Spleen (tissue), 11 donors: ENCODE measurements around the gene ABHD1. TPM values are rescaled to one million over a fixed set of nuclear protein-coding genes. Genes with fewer than 3 reads are reported as not detected.

Source experiments
- DNase-seq: peaks from one replicate; pipeline ENCODE4 v3.0.0-alpha.2; 2020
- H3K27ac ChIP-seq, 8 donors: fragments of 200-600 bp; sonication (generic) in 7 of 8; 1 replicate in 4 of 8; 2 replicates in 4 of 8; pipeline versions ENCODE4 v1.5.0 to v1.8.0; 2016 to 2021; ENCODE audit warnings: inconsistent platforms in 4 of 8, mild to moderate bottlenecking in 4 of 8, moderate library complexity in 1 of 8
- H3K27me3 ChIP-seq, 7 donors: fragments of 200-600 bp; sonication (generic) in 6 of 7; replicated peaks in 1 of 7; 1 replicate in 4 of 7; 2 replicates in 3 of 7; pipeline versions ENCODE4 v1.5.0 to v1.8.0; 2016 to 2021; ENCODE audit warnings: inconsistent platforms in 3 of 7, mild to moderate bottlenecking in 1 of 7
- H3K36me3 ChIP-seq, 6 donors: fragments of 200-600 bp; sonication (generic) in 5 of 6; 1 replicate in 4 of 6; 2 replicates in 2 of 6; pipeline versions ENCODE4 v1.5.0 to v1.8.0; 2016 to 2021; ENCODE audit warnings: inconsistent platforms in 2 of 6
- H3K4me1 ChIP-seq, 6 donors: fragments of 200-600 bp; sonication (generic) in 5 of 6; 1 replicate in 3 of 6; 2 replicates in 3 of 6; pipeline versions ENCODE4 v1.5.0 to v1.8.0; 2016 to 2021; ENCODE audit warnings: inconsistent platforms in 3 of 6
- H3K4me3 ChIP-seq, 8 donors: fragments of 200-600 bp; sonication (generic) in 7 of 8; 1 replicate in 4 of 8; 2 replicates in 4 of 8; pipeline versions ENCODE4 v1.5.0 to v1.8.0; 2016 to 2021; ENCODE audit warnings: inconsistent platforms in 4 of 8, mild to moderate bottlenecking in 4 of 8, moderate library complexity in 2 of 8
- H3K9me3 ChIP-seq, 8 donors: fragments of 200-600 bp; sonication (generic) in 7 of 8; 1 replicate in 4 of 8; 2 replicates in 4 of 8; pipeline versions ENCODE4 v1.5.0 to v1.8.0; 2016 to 2021; ENCODE audit warnings: inconsistent platforms in 4 of 8
- CTCF ChIP-seq, 11 experiments: fragments of 200-600 bp in 7 of 11; fragments of 450-650 bp in 4 of 11; sonication (generic) in 4 of 11; IDR thresholded peaks in 8 of 11; conservative IDR thresholded peaks in 3 of 11; 1 replicate in 7 of 11; 2 replicates in 4 of 11; pipeline versions ENCODE4 v1.4.0 to v1.8.0; 2016 to 2021; ENCODE audit warnings: antibody characterized with exemption in 11 of 11, inconsistent platforms in 4 of 11, mild to moderate bottlenecking in 1 of 11
- POLR2A ChIP-seq, 3 donors: fragments of 450-650 bp; IDR thresholded peaks; one replicate each; pipeline ENCODE4 v1.5.1; 2017; ENCODE audit warnings: antibody characterized with exemption in 3 of 3, mild to moderate bottlenecking in 1 of 3
- POLR2AphosphoS5 ChIP-seq, 3 donors: sonication (generic); formaldehyde crosslinking; IDR thresholded peaks; one replicate each; pipeline ENCODE4 v1.5.1; 2017; ENCODE audit warnings: antibody characterized with exemption in 3 of 3
- WGBS, 5 donors: extraction: QIAGEN DNeasy Blood & Tissue Kit in 3 of 5; methylation state at CpG; one replicate each; pipeline versions ENCODE4 v1.1.5 to v1.1.7; 2013 to 2018; 5-methylcytosine and 5-hydroxymethylcytosine counted together
- intact Hi-C: fragments of 100-400 bp; cut with DNase I; formaldehyde crosslinking; loops from one replicate; pipeline ENCODE4 v1.15.0; 2023; ENCODE audit warnings: low total_unique reads
- polyA plus RNA-seq, 3 donors: library from polyadenylated mRNA; stranded (reverse); fragments of 200-250 nt; gene quantifications; one replicate each; pipeline ENCODE4 v1.2.1, GENCODE V29; 2013
- total RNA-seq, 7 donors: library from RNA; depleted of rRNA in 3 of 7; stranded (reverse); fragments of >200 nt in 3 of 7; fragmentation: NEBNext Ultra II Directional in 4 of 7; extraction: Animal tissue kit (Norgen Biotek cat#: 25700) in 4 of 7; gene quantifications; one replicate each; pipeline versions ENCODE4 v1.1.0 to v1.2.1, GENCODE V29; 2016 to 2021
- donor health status: healthy with polysubstance abuse.
- donor health status: DM: no; HTN: no; CAD: no; lungs with moderate emphysema.
- donor health status: DM: no; HTN: no; CAD: no.
- donor health status: Bipolar disorder and iron deficiency.
- donor health status: healthy.
- donor health status: DM: no; HTN: no; CAD: no.
- donor health status: DM: yes; HTN: yes; CAD: no.

The ABHD1 gene
- total and polyA plus RNA-seq, 10 donors = 0.38 to 1.6 (median 0.66) TPM; not detected in 1

DNA sequence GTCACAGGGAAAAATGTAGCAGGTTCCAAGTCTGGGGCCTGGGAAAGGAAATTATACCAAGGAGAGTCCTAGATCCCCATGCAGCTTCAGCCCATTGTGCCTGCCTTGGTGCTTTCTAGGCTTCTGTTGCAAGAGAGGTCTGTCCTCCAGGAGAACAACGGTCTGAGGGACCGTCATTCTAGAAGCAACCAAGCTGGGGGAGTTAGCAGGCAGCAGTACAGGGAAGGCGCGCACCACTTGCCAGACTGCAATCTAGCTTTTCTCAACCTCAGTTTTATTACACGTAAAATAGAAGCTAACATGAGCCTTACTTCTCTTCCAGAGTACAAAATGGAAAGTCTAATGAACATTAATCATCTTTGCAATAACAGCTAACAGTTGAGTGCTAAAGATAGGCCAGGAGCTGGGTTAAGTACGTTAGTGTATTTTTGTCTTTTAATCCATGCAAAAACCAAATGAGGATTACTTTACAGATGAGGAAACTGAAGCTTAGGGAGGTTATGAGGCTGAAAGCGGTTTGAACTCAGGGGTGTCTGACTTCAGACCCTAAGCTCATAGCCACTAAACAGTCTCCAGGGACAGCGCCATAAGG is 27.1 kb downstream of the ABHD1 start:
- DNase-seq = peak; percentile 21
- WGBS, 5 donors = 75 to 85% (median 81%) methylated on average over 8 of the region's 8 CpGs
- TF ChIP-seq POLR2AphosphoS5 (IDR thresholded peaks at IDR 0.05) (no peak), POLR2A (IDR thresholded peaks at IDR 0.05) (no peak)
- H3K27ac ChIP-seq = peak overlapping the region in 5 of 8 donors; percentile 31 to 60 (median 48)
- peak overlapping the region in 1 of 8 donors; percentile 34 for H3K4me3 ChIP-seq
- H3K27me3 ChIP-seq = peaks cover 0 to 16% (median 0%) of the 10 kb centered on the region in 7 donors
- H3K36me3 ChIP-seq = no peaks in the 10 kb centered on the region
- peaks cover 0 to 3% (median 0%) of the 10 kb centered on the region in 6 donors for H3K4me1 ChIP-seq
- intact Hi-C loops = no loop called here
- H3K9me3 ChIP-seq = no peaks in the 10 kb centered on the region

DNA sequence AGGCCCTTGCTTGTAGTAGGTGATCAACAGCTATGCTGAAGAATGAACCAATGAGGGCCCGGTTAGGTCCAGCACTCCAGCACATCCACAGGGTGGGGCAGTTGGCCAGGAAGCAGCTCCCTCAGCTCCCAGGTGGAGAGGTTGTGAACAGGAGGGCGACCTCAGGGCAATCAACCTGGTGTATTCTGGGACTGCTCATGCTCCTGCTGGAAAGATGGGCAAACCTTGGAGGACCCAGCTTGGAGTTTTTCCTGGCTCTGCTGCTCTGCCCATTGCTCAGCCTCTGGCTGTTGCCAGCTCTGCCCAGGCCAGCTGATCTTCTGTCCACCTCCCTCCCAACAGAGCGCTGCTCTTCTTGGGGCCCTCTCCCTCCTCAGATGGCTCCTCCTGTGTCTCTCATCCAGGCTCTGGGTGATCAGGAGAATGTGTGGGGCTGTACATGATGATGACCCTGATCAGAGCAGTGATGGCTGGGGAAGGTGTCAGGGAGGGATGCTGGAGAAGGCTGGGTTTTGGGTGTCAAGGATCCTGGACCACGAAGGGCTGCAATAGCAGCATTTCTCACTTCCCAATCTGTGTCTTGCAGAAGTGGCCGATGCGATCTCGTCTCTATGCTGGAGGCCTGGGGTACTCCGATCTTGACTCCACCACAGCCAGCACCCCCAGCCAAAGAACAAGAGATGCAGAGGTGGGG is 28.6 kb downstream of the ABHD1 start:
- H3K9me3 ChIP-seq = no peaks in the 10 kb centered on the region
- DNase-seq = peak; percentile 57
- H3K27ac ChIP-seq = no peak overlapping the region
- peaks cover 0 to 3% (median 0%) of the 10 kb centered on the region in 6 donors for H3K4me1 ChIP-seq
- H3K36me3 ChIP-seq = no peaks in the 10 kb centered on the region
- TF ChIP-seq POLR2AphosphoS5 (IDR thresholded peaks at IDR 0.05) = no peak
- no peak for TF ChIP-seq CTCF (IDR thresholded peaks at IDR 0.05 in 8 of 11, conservative IDR thresholded peaks at IDR 0.05 in 3 of 11)
- TF ChIP-seq POLR2A (IDR thresholded peaks at IDR 0.05) = no peak
- intact Hi-C loops = no loop called here
- 84 to 94% (median 87%) methylated on average over 7 to 8 of the region's 8 CpGs for WGBS, 5 donors
- H3K4me3 ChIP-seq = no peak overlapping the region
- H3K27me3 ChIP-seq = peaks cover 0 to 16% (median 0%) of the 10 kb centered on the region in 7 donors

GRCh38 chr2:27152796-27153464 is 29.3 kb downstream of the ABHD1 start:
- Histone ChIP-seq H3K9me3 (no peaks in the 10 kb centered on the region), H3K27me3 (peaks cover 0 to 16% (median 0%) of the 10 kb centered on the region in 7 donors), H3K27ac (no peak overlapping the region), H3K36me3 (no peaks in the 10 kb centered on the region), H3K4me1 (peaks cover 0 to 3% (median 0%) of the 10 kb centered on the region in 6 donors), H3K4me3 (no peak overlapping the region)
- DNase-seq = peak; percentile 30
- TF ChIP-seq CTCF (IDR thresholded peaks at IDR 0.05 in 8 of 11, conservative IDR thresholded peaks at IDR 0.05 in 3 of 11) = no peak
- TF ChIP-seq POLR2A (IDR thresholded peaks at IDR 0.05) = no peak
- TF ChIP-seq POLR2AphosphoS5 (IDR thresholded peaks at IDR 0.05) = peak in 1 of 3 donors; percentile 38
- intact Hi-C loops = no loop called here
- WGBS, 5 donors = 74 to 84% (median 77%) methylated on average over 2 of the region's 2 CpGs

- Histone ChIP-seq H3K4me3 (no peak overlapping the region), H3K27ac (no peak overlapping the region), H3K27me3 (peaks cover 0 to 6% (median 0%) of the 10 kb centered on the region in 7 donors), H3K36me3 (no peaks in the 10 kb centered on the region), H3K9me3 (no peaks in the 10 kb centered on the region), H3K4me1 (no peaks in the 10 kb centered on the region)
- no peak for TF ChIP-seq POLR2A (IDR thresholded peaks at IDR 0.05)
- no peak for TF ChIP-seq POLR2AphosphoS5 (IDR thresholded peaks at IDR 0.05)
- DNase-seq = no peak
- intact Hi-C loops = no loop called here
- 59 to 82% (median 67%) methylated on average over 6 of the region's 6 CpGs for WGBS, 5 donors
Observed at GRCh38 chr2:27154488-27154887, 30.9 kb downstream of the ABHD1 start.
